ENCODE measurements around the gene AFG1L.

DNA sequence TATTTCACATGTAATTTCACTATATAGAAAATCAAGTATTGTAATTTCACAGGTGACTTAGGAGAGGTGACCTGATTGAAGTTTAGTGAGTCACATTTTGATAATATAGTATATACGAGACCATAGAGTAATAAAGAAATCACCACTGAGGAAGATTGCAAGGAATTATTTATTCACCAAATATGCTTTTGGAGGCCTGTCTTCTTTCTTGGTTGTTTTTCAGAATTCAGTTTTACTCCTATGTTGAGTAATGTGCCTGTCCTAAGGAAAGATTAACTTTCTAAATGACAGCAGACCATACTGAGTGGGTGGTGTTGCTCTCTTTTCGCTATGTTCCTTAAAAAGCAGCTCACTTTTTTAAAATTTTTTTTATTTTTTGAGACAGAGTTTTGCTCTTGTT lies 178.3 kb downstream of the AFG1L start:
- TF ChIP-seq CTCF (IDR thresholded peaks at IDR 0.05; ENCODE audit: poor library complexity) (no peak), EZH2 (IDR thresholded peaks at IDR 0.05; ENCODE audit: borderline replicate concordance) (no peak), EZH2phosphoT487 (IDR thresholded peaks at IDR 0.05; ENCODE audit: low read depth, severe bottlenecking, unreplicated experiment) (no peak)
